ENCODE data around the gene FGD5.

The FGD5 gene

GRCh38 chr3:14789640-14790285, 29.0 kb upstream of the FGD5 start:
- DNase-seq: no peak

GRCh38 chr3:14791343-14791945, 27.3 kb upstream of the FGD5 start:
- peak; percentile 13 for DNase-seq

GRCh38 chr3:14792691-14793121, 26.1 kb upstream of the FGD5 start:
- DNase-seq: no peak

GRCh38 chr3:14793126-14793857, 25.5 kb upstream of the FGD5 start:
- DNase-seq: no peak

GRCh38 chr3:14793858-14794234, 24.9 kb upstream of the FGD5 start:
- no peak for DNase-seq

GRCh38 chr3:14794435-14794834, 24.3 kb upstream of the FGD5 start:
- no peak for DNase-seq

- DNase-seq: no peak
Observed at GRCh38 chr3:14795996-14796395, 22.8 kb upstream of the FGD5 start.

GRCh38 chr3:14796403-14797077, 22.2 kb upstream of the FGD5 start:
- no peak for DNase-seq

- no peak for DNase-seq
Observed at GRCh38 chr3:14797731-14798130, 21.0 kb upstream of the FGD5 start.

GRCh38 chr3:14798231-14798630, 20.5 kb upstream of the FGD5 start:
- DNase-seq: no peak

GRCh38 chr3:14799146-14799545, 19.6 kb upstream of the FGD5 start:
- no peak for DNase-seq

GRCh38 chr3:14801031-14801430, 17.7 kb upstream of the FGD5 start:
- DNase-seq: no peak

- DNase-seq: no peak
Observed at GRCh38 chr3:14801668-14802380, 16.9 kb upstream of the FGD5 start.

- no peak for DNase-seq
Observed at GRCh38 chr3:14802381-14802731, 16.4 kb upstream of the FGD5 start.

GRCh38 chr3:14803101-14803980, 15.4 kb upstream of the FGD5 start:
- no peak for DNase-seq

- DNase-seq: no peak
Observed at GRCh38 chr3:14803981-14804834, 14.6 kb upstream of the FGD5 start.

GRCh38 chr3:14804835-14805780, 13.7 kb upstream of the FGD5 start:
- no peak for DNase-seq

- no peak for DNase-seq
Observed at GRCh38 chr3:14805961-14806537, 12.7 kb upstream of the FGD5 start.

GRCh38 chr3:14806641-14807263, 12.0 kb upstream of the FGD5 start:
- DNase-seq: no peak

Measured in NCI-H1092 (cell line).